ENCODE measurements around the gene AKNAD1. TPM values are rescaled to one million over a fixed set of nuclear protein-coding genes. Genes with fewer than 3 reads are reported as not detected.

AKNAD1 gene
- total RNA-seq, 1 experiment from 2014 or later = not detected

- Mint-ChIP-seq H3K9me3 (ENCODE audit: unreplicated experiment) (peaks cover 5% of the 10 kb centered on the region), H3K27ac (ENCODE audit: unreplicated experiment) (no peak overlapping the region), H3K4me1 (ENCODE audit: low read depth, unreplicated experiment) (no peaks in the 10 kb centered on the region), H3K27me3 (ENCODE audit: insufficient read depth, unreplicated experiment) (no peaks in the 10 kb centered on the region), H3K4me3 (ENCODE audit: unreplicated experiment) (no peak overlapping the region), H3K36me3 (ENCODE audit: insufficient read depth, unreplicated experiment) (peaks cover 37% of the 10 kb centered on the region)
- Histone ChIP-seq H3K27me3 (replicated peaks; ENCODE audit: control insufficient read depth, insufficient read depth, low read length) (no peaks in the 10 kb centered on the region), H3K4me3 (ENCODE audit: low read depth, low read length) (no peak overlapping the region), H3K9me3 (peaks cover 8% of the 10 kb centered on the region), H3K36me3 (ENCODE audit: control insufficient read depth, insufficient read depth, low read length) (no peaks in the 10 kb centered on the region), H3K4me1 (peaks cover 9% of the 10 kb centered on the region; the same call in 1 of the 2 replicates)
- intact Hi-C loops (cut with micrococcal nuclease; ENCODE audit: unreplicated experiment) = no loop called here
- no TSS peak for BruUV-seq (replicated peaks)
- DNase-seq = no peak
- CTCF ChIA-PET = no interaction called here
- TF ChIP-seq CTCF (IDR thresholded peaks at IDR 0.05; ENCODE audit: insufficient read depth in 1 of 2, low read depth in 1 of 2, low read length in 1 of 2, severe bottlenecking in 1 of 2, unreplicated experiment in 1 of 2) = no peak
- POLR2A ChIA-PET = no interaction called here
Observed at GRCh38 chr1:108780937-108781574, 75.8 kb downstream of the AKNAD1 start.

DNA sequence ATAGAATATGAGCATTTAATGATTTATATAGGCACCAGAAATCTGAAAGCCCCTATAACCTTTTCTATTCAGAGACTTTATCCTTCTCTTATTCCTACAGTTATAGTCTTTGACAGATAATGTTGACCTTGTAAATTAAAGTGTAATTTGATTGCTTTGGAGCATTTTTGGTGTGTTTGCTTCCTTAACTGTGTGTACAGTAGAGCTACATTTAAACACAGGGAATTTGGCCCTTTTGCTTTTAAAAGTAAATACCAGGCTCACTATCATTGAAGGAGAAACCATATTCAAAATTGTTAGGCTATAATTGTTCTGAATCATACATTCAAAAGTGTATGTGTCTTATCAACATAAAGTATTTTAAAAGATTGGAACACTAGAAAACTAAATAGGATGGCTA, 77.4 kb downstream of the AKNAD1 start:
- H3K9me3 Mint-ChIP-seq (ENCODE audit: unreplicated experiment) = no peaks in the 10 kb centered on the region
- Histone ChIP-seq H3K4me1 (peaks cover 9% of the 10 kb centered on the region; the same call in 1 of the 2 replicates), H3K9me3 (no peaks in the 10 kb centered on the region), H3K36me3 (ENCODE audit: control insufficient read depth, insufficient read depth, low read length) (no peaks in the 10 kb centered on the region), H3K4me3 (ENCODE audit: low read depth, low read length) (no peak overlapping the region), H3K27me3 (replicated peaks; ENCODE audit: control insufficient read depth, insufficient read depth, low read length) (no peaks in the 10 kb centered on the region)
- H3K27ac Mint-ChIP-seq (ENCODE audit: unreplicated experiment) = no peak overlapping the region
- ChIA-PET CTCF (interaction anchor here (0.6 kb wide), 1 partner anchor 340 kb away, joined by 4 read pairs; no protein-coding TSS in a partner anchor), POLR2A (no interaction called here)
- no peak for DNase-seq
- H3K27me3 Mint-ChIP-seq (ENCODE audit: insufficient read depth, unreplicated experiment) = no peaks in the 10 kb centered on the region
- no peak for TF ChIP-seq CTCF (IDR thresholded peaks at IDR 0.05; ENCODE audit: insufficient read depth in 1 of 2, low read depth in 1 of 2, low read length in 1 of 2, severe bottlenecking in 1 of 2, unreplicated experiment in 1 of 2)
- intact Hi-C loops (cut with micrococcal nuclease; ENCODE audit: unreplicated experiment) = no loop called here
- H3K4me3 Mint-ChIP-seq (ENCODE audit: unreplicated experiment) = no peak overlapping the region
- BruUV-seq (replicated peaks) = no TSS peak
- no peaks in the 10 kb centered on the region for H3K4me1 Mint-ChIP-seq (ENCODE audit: low read depth, unreplicated experiment)
- peaks cover 33% of the 10 kb centered on the region for H3K36me3 Mint-ChIP-seq (ENCODE audit: insufficient read depth, unreplicated experiment)

DNA sequence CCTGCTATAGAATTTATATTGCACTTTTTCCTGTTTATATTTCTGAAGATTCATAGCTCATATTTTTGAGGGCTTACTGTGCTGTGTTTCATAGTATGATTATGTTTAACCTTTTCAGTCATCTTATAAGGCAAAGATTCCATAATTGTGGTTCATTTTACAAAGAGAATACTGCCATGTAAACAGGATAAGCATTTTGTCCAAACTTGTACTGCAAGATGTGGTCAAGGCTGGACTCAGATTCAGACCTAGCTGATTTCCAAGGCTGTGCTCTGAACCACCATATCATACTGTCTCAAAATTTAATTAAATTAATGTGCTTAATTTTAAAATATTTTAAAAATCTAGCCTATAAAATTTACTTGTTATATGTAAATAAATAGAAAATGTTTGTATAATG, 79.1 kb downstream of the AKNAD1 start:
- Mint-ChIP-seq H3K4me3 (ENCODE audit: unreplicated experiment) (no peak overlapping the region), H3K36me3 (ENCODE audit: insufficient read depth, unreplicated experiment) (peaks cover 20% of the 10 kb centered on the region), H3K27me3 (ENCODE audit: insufficient read depth, unreplicated experiment) (no peaks in the 10 kb centered on the region), H3K9me3 (ENCODE audit: unreplicated experiment) (no peaks in the 10 kb centered on the region), H3K4me1 (ENCODE audit: low read depth, unreplicated experiment) (no peaks in the 10 kb centered on the region), H3K27ac (ENCODE audit: unreplicated experiment) (no peak overlapping the region)
- Histone ChIP-seq H3K27me3 (replicated peaks; ENCODE audit: control insufficient read depth, insufficient read depth, low read length) (no peaks in the 10 kb centered on the region), H3K36me3 (ENCODE audit: control insufficient read depth, insufficient read depth, low read length) (no peaks in the 10 kb centered on the region), H3K9me3 (no peaks in the 10 kb centered on the region), H3K4me3 (ENCODE audit: low read depth, low read length) (no peak overlapping the region), H3K4me1 (peaks cover 9% of the 10 kb centered on the region; the same call in 1 of the 2 replicates)
- TF ChIP-seq CTCF (IDR thresholded peaks at IDR 0.05; ENCODE audit: insufficient read depth in 1 of 2, low read depth in 1 of 2, low read length in 1 of 2, severe bottlenecking in 1 of 2, unreplicated experiment in 1 of 2) = no peak
- no TSS peak for BruUV-seq (replicated peaks)
- CTCF ChIA-PET = no interaction called here
- no peak for DNase-seq
- intact Hi-C loops (cut with micrococcal nuclease; ENCODE audit: unreplicated experiment) = no loop called here
- POLR2A ChIA-PET = interaction anchor here (0.5 kb wide), 2 partner anchors 54 to 86 kb away, joined by 3 read pairs; partner anchors contain the start of gene PRPF38B
